ENCODE measurements around the gene KCNN3.

Gene KCNN3

DNA sequence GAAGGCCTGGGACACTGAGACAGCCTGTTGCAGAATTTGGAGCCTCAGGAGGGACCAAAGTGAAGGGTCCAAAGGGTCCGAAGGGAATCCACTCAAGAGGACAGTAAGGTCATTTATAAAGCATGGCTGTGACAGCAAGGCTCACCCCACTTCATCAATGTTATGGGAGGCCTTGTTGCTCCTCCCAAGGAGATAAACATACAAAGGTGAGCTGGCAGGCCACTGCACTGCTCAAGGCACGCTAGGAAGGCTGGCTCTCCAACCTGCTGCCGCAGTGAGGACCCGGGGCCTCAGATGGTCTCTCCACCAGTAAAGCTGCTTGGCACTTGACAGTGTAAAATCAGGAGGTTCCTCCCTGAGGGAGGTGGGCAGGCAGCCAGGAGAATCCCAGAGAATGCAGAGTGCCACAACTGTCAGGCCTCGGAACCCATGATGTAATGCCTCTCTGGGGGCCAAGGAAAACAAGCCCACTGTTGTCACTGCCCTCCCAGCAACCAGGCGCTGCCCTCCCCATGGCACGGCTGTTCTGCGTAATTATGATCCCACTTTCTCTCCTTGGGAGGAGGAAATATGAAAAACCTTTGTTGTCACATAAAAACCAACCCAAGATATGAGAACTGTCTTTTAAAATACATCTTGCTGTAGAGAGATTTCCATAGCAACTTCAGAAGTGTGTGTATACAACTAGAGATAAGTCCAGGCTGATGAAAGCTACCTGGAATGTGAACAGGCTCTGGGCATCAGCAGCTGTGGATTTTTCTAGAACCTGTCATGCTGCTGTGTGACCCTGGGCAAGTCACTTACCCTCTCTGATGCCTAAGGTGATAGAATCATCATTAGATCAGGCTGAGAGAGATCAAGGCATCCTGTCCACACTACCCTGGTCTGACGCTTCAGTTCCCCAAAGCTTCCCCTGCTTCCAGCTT is 102.5 kb downstream of the KCNN3 start:
- TF ChIP-seq, protein P1, sequence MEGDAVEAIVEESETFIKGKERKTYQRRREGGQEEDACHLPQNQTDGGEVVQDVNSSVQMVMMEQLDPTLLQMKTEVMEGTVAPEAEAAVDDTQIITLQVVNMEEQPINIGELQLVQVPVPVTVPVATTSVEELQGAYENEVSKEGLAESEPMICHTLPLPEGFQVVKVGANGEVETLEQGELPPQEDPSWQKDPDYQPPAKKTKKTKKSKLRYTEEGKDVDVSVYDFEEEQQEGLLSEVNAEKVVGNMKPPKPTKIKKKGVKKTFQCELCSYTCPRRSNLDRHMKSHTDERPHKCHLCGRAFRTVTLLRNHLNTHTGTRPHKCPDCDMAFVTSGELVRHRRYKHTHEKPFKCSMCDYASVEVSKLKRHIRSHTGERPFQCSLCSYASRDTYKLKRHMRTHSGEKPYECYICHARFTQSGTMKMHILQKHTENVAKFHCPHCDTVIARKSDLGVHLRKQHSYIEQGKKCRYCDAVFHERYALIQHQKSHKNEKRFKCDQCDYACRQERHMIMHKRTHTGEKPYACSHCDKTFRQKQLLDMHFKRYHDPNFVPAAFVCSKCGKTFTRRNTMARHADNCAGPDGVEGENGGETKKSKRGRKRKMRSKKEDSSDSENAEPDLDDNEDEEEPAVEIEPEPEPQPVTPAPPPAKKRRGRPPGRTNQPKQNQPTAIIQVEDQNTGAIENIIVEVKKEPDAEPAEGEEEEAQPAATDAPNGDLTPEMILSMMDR (IDR thresholded peaks at IDR 0.05; ENCODE audit: control insufficient read depth, insufficient read depth, low read depth, low read length, missing control alignments): no peak
- no peak for DNase-seq (ENCODE audit: low read depth)
- no peak overlapping the region for H3K4me3 ChIP-seq (ENCODE audit: control insufficient read depth, low read depth, low read length)

DNA sequence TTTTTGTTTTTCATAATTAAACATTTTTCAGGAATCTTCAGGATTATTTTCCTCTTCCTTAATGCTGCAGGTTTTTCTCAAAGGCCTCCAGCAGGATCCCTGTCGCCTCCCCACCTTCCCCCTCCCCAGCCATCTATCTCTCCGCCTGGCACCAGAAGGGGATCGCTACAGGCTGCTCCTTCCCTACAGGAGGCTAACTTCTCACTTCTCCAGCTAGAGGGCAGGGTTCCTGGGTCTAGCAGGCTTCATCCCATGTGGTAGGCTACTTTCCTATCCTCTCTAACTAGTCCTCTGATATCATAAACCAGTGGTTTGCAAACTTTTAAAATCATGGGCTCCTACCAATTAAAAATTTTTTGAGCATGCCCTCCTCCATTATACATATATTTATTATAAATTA is 104.1 kb downstream of the KCNN3 start:
- TF ChIP-seq, protein P1 (IDR thresholded peaks at IDR 0.05; ENCODE audit: control insufficient read depth, insufficient read depth, low read depth, low read length, missing control alignments): peak; percentile 57
- H3K4me3 ChIP-seq (ENCODE audit: control insufficient read depth, low read depth, low read length): no peak overlapping the region
- DNase-seq (ENCODE audit: low read depth): no peak

DNA sequence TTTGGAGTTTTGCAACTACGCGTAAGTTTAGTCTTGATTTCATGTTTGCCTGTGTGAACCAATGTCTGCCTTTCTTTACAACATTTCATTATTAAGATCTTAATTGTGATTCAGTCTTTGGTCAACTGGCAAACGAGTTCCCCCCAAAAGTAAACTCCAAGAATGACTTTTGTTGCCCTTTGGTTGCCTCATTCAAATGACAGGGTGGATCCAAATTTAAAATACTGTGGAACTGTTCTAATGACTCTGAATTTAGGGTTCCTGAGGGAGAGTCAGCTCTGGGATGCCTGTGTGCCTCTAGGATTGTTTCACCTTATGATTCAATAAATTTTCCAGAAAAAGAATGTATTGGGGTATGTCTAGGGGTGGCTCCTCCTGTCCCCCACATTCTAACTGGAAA is 105.3 kb downstream of the KCNN3 start:
- TF ChIP-seq, protein P1 (IDR thresholded peaks at IDR 0.05; ENCODE audit: control insufficient read depth, insufficient read depth, low read depth, low read length, missing control alignments): no peak
- DNase-seq (ENCODE audit: low read depth): no peak
- H3K4me3 ChIP-seq (ENCODE audit: control insufficient read depth, low read depth, low read length): no peak overlapping the region

DNA sequence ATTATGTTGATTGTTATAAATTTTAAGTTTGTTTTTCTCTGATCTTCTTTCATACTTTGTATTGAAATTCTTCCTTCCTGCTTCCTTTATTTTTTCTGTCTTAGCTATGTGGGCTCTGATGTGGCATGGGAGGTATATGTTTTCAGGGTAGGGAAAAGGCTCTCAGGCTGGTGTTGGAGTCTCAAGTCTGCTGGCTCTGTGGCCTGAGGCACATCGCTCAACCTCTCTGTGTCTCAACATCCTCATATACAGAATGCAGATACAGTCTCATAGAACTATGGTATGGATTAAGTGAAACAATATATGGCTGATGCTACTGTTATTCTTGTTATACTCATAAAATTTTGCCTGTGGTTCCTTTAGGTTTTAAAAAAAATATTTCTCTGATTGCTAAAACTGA is 105.9 kb downstream of the KCNN3 start:
- no peak overlapping the region for H3K4me3 ChIP-seq (ENCODE audit: control insufficient read depth, low read depth, low read length)
- DNase-seq (ENCODE audit: low read depth): no peak
- TF ChIP-seq, protein P1 (IDR thresholded peaks at IDR 0.05; ENCODE audit: control insufficient read depth, insufficient read depth, low read depth, low read length, missing control alignments): no peak

DNA sequence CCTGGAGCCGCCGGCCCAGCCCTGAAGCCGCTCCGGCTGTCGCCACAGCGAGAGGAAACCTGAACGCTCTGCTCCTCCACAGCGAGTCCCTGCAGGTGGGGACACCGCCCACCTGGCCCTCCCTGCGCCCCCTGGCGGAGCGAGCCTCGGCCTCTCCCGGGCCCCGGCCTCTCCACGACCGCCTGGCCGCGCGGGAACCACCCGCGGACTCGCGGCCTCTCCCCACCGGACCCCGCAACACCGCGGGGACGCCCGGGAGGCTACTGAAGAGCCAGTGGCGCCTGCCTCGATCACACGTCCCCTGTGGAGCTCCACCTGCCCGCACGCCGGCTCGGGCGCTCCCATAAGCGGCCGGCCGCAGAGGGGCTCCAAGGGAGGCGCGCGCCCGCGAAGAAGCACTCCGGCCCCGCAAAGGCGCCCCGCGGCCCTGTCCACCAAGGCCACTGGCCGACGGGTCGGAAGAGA is 109.6 kb downstream of the KCNN3 start:
- TF ChIP-seq, protein P1 (IDR thresholded peaks at IDR 0.05; ENCODE audit: control insufficient read depth, insufficient read depth, low read depth, low read length, missing control alignments): peak; percentile 42
- no peak overlapping the region for H3K4me3 ChIP-seq (ENCODE audit: control insufficient read depth, low read depth, low read length)
- no peak for DNase-seq (ENCODE audit: low read depth)

DNA sequence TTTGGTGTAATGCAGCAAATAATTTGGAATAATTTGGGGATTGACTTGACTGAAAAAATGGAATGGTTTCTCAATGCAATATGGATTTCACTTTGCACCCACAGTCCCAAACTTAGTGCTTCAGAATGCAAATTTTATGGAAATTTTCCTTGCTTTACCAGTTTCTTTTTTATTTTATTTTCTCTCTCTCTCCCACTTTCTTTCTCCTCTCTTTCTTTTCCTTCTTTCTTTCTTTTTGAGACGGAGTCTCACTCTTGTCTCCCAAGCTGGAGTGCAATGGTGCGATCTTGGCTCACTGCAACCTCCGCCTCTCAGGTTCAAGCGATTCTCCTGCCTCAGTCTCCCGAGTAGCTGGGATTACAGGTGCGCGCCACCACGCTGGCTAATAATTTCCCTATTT is 110.3 kb downstream of the KCNN3 start:
- no peak for DNase-seq (ENCODE audit: low read depth)
- TF ChIP-seq, protein P1 (IDR thresholded peaks at IDR 0.05; ENCODE audit: control insufficient read depth, insufficient read depth, low read depth, low read length, missing control alignments): no peak
- no peak overlapping the region for H3K4me3 ChIP-seq (ENCODE audit: control insufficient read depth, low read depth, low read length)

Measured in AG09309 (cell line).